ENCODE results near the gene AFDN.

- TF ChIP-seq NFE2L1 (CRISPR knock-in tag; IDR thresholded peaks at IDR 0.05), result no peak
- TF ChIP-seq, protein P1, sequence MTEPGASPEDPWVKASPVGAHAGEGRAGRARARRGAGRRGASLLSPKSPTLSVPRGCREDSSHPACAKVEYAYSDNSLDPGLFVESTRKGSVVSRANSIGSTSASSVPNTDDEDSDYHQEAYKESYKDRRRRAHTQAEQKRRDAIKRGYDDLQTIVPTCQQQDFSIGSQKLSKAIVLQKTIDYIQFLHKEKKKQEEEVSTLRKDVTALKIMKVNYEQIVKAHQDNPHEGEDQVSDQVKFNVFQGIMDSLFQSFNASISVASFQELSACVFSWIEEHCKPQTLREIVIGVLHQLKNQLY (CRISPR knock-in tag; IDR thresholded peaks at IDR 0.05), result no peak
- no peak for TF ChIP-seq CTCF (IDR thresholded peaks at IDR 0.05)
- no peak for TF ChIP-seq TEAD4 (CRISPR knock-in tag; IDR thresholded peaks at IDR 0.05)
- TF ChIP-seq ZSCAN18 (CRISPR knock-in tag; IDR thresholded peaks at IDR 0.05), result no peak
Observed at GRCh38 chr6:167975458-167975857, 148.7 kb downstream of the AFDN start.
